HCT116 (cell line): Measurements from ENCODE around the gene HNF4A. TPM values are rescaled to one million over a fixed set of nuclear protein-coding genes. Genes with fewer than 3 reads are reported as not detected.

Experiments
- ATAC-seq: fragments of 200-7000 bp; cut with Tn5 transposase; 2 replicates; pipeline ENCODE4 v1.9.1; 2020; ENCODE audit warnings: mild to moderate bottlenecking, moderate library complexity
- BruUV-seq: library from RNA; stranded (reverse); fragments of 400-500 nt; replicated peaks from 2 replicates; lab custom pipeline; 2021; lab: Mats Ljungman, UMichigan
- CTCF ChIA-PET: fragments of 300-600 bp; sonication (Branson Sonifier 250); formaldehyde crosslinking; loops from one replicate; lab custom pipeline; 2021; ENCODE audit warnings: antibody characterized with exemption; lab: Charles Lee
- POLR2A ChIA-PET: fragments of 300-600, 350-600 bp; sonication (Branson Sonifier 250); formaldehyde crosslinking; loops from one replicate; lab custom pipeline; 2021; ENCODE audit warnings: antibody characterized with exemption; lab: Charles Lee
- RAD21 ChIA-PET, 2 experiments: fragments of 300-600 bp; sonication (Branson Sonifier 250); formaldehyde crosslinking; loops; one replicate each; lab custom pipeline; 2023; ENCODE audit warnings: low total read pairs in 2 of 2; ENCODE audit not compliant: uncharacterized antibody in 2 of 2, unreplicated experiment in 2 of 2, low non-redundant PET in 1 of 2; lab: Charles Lee
- DNase-seq: peaks from one replicate; pipeline ENCODE4 v3.0.0-alpha.2; 2010; ENCODE audit warnings: low read depth, low spot score
- H2AFZ ChIP-seq: fragments of 200-600 bp; shearing (Covaris generic), sonication (generic); 2 replicates; pipeline ENCODE4 v1.6.1; 2017; ENCODE audit warnings: low read depth, mixed run types, mixed read lengths, antibody characterized with exemption, low read length; ENCODE audit not compliant: poor library complexity, severe bottlenecking
- H3K27ac ChIP-seq: 2 replicates; pipeline ENCODE4 v1.5.1; 2012; ENCODE audit warnings: low read depth, low read length
- H3K27me3 ChIP-seq: fragments of 200-600 bp; sonication (generic); 2 replicates; pipeline ENCODE4 v1.6.1; 2016; ENCODE audit warnings: mixed run types, low read length, mixed read lengths; ENCODE audit not compliant: insufficient read depth
- H3K36me3 ChIP-seq, 2 experiments: fragments of 200-500 bp in 1 of 2; fragments of 200-600 bp in 1 of 2; sonication (Bioruptor generic) in 1 of 2; sonication (generic) in 1 of 2; 2 replicates each; pipeline versions ENCODE4 v1.5.1 to v1.6.1; 2014 to 2016; ENCODE audit warnings: low read length in 2 of 2, inconsistent platforms in 1 of 2, mixed read lengths in 1 of 2, mixed run types in 1 of 2; ENCODE audit not compliant: insufficient read depth in 2 of 2, control insufficient read depth in 1 of 2
- H3K4me1 ChIP-seq, 2 experiments: fragments of 200-600 bp in 1 of 2; sonication (generic) in 1 of 2; 2 replicates each; pipeline versions ENCODE4 v1.5.1 to v1.6.1; 2012 to 2017; ENCODE audit warnings: low read length in 2 of 2, inconsistent platforms in 1 of 2, mild to moderate bottlenecking in 1 of 2, mixed read lengths in 1 of 2, mixed run types in 1 of 2, moderate library complexity in 1 of 2; ENCODE audit not compliant: insufficient read depth in 2 of 2, control insufficient read depth in 1 of 2
- H3K4me2 ChIP-seq: fragments of 200-600 bp; sonication (generic); 2 replicates; pipeline ENCODE4 v1.6.1; 2017; ENCODE audit warnings: mixed run types, low read length, mixed read lengths
- H3K4me3 ChIP-seq, 2 experiments: fragments of 200-600 bp in 1 of 2; sonication (generic) in 1 of 2; replicated peaks in 1 of 2; 2 replicates each; pipeline ENCODE4 v1.5.1; 2011 to 2016; ENCODE audit warnings: low read length in 2 of 2, control low read depth in 1 of 2, low read depth in 1 of 2, mild to moderate bottlenecking in 1 of 2, mixed read lengths in 1 of 2, mixed run types in 1 of 2
- H3K79me2 ChIP-seq: fragments of 200-600 bp; sonication (generic); 2 replicates; pipeline ENCODE4 v1.6.1; 2017; ENCODE audit warnings: mild to moderate bottlenecking, mixed run types, low read length, moderate library complexity, mixed read lengths; ENCODE audit not compliant: insufficient read depth
- H3K9ac ChIP-seq: fragments of 200-600 bp; sonication (generic); 2 replicates; pipeline ENCODE4 v1.6.1; 2016; ENCODE audit warnings: low read length, mixed read lengths
- H3K9me2 ChIP-seq: fragments of 200-600 bp; sonication (generic), shearing (Covaris generic); 2 replicates; pipeline ENCODE4 v1.6.1; 2017; ENCODE audit warnings: mixed run types, mild to moderate bottlenecking, moderate library complexity; ENCODE audit not compliant: insufficient read depth
- H3K9me3 ChIP-seq, 2 experiments: fragments of 200-500 bp in 1 of 2; fragments of 200-600 bp in 1 of 2; sonication (Bioruptor generic) in 1 of 2; sonication (generic) in 1 of 2; 2 replicates each; pipeline ENCODE4 v1.6.1; 2014 to 2017; ENCODE audit warnings: low read length in 2 of 2, mixed read lengths in 2 of 2, inconsistent platforms in 1 of 2, low read depth in 1 of 2, mild to moderate bottlenecking in 1 of 2, mixed run types in 1 of 2, moderate library complexity in 1 of 2; ENCODE audit not compliant: control insufficient read depth in 1 of 2, insufficient read depth in 1 of 2
- H4K20me1 ChIP-seq: fragments of 200-600 bp; sonication (generic), shearing (Covaris generic); 2 replicates; pipeline ENCODE4 v1.6.1; 2017; ENCODE audit warnings: mixed run types, mild to moderate bottlenecking, moderate library complexity; ENCODE audit not compliant: insufficient read depth
- ATF3 ChIP-seq: IDR thresholded peaks from 2 replicates; pipeline ENCODE4 v1.6.1; 2012
- CEBPB ChIP-seq: IDR thresholded peaks from 2 replicates; pipeline ENCODE4 v1.6.1; 2012; ENCODE audit warnings: low read depth
- ELF1 ChIP-seq: IDR thresholded peaks from 2 replicates; pipeline ENCODE4 v1.6.1; 2012; ENCODE audit warnings: low read depth, borderline replicate concordance
- EZH2 ChIP-seq: fragments of 200-600 bp; sonication (generic); IDR thresholded peaks from 2 replicates; pipeline ENCODE4 v1.6.1; 2017; ENCODE audit warnings: antibody characterized with exemption, mixed run types
- EZH2phosphoT487 ChIP-seq: fragments of 200-600 bp; IDR thresholded peaks from 2 replicates; pipeline ENCODE4 v1.6.1; 2018; ENCODE audit warnings: antibody characterized with exemption, borderline replicate concordance
- FOSL1 ChIP-seq: IDR thresholded peaks from 2 replicates; pipeline ENCODE4 v1.6.1; 2012; ENCODE audit warnings: low read depth
- JUND ChIP-seq: IDR thresholded peaks from 2 replicates; pipeline ENCODE4 v1.6.1; 2012
- POLR2A ChIP-seq: IDR thresholded peaks from 2 replicates; pipeline ENCODE4 v1.7.0; 2011; ENCODE audit warnings: borderline replicate concordance; ENCODE audit not compliant: insufficient read depth, insufficient read length; ENCODE audit errors: extremely low read depth
- POLR2AphosphoS5 ChIP-seq: IDR thresholded peaks from 2 replicates; pipeline ENCODE4 v1.6.1; 2011; ENCODE audit warnings: mild to moderate bottlenecking, low read depth, low read length, moderate library complexity
- RAD21 ChIP-seq: IDR thresholded peaks from 2 replicates; pipeline ENCODE4 v1.6.1; 2012; ENCODE audit warnings: low read depth, mild to moderate bottlenecking
- REST ChIP-seq: IDR thresholded peaks from 2 replicates; pipeline ENCODE4 v1.6.1; 2012; ENCODE audit warnings: low read depth
- SIN3A ChIP-seq: IDR thresholded peaks from 2 replicates; pipeline ENCODE4 v1.6.1; 2012; ENCODE audit warnings: low read depth
- SP1 ChIP-seq: IDR thresholded peaks from 2 replicates; pipeline ENCODE4 v1.6.1; 2012; ENCODE audit warnings: low read depth
- TCF7L2 ChIP-seq: IDR thresholded peaks from 2 replicates; pipeline ENCODE4 v1.7.0; 2011; ENCODE audit warnings: borderline replicate concordance, inconsistent platforms; ENCODE audit not compliant: insufficient read depth, insufficient read length; ENCODE audit errors: extremely low read depth
- YY1 ChIP-seq: IDR thresholded peaks from 2 replicates; pipeline ENCODE4 v1.6.1; 2011; ENCODE audit warnings: low read length, low read depth, moderate library complexity, mild to moderate bottlenecking; ENCODE audit not compliant: insufficient replicate concordance; ENCODE audit errors: extremely low read depth
- ZBTB33 ChIP-seq: IDR thresholded peaks from 2 replicates; pipeline ENCODE4 v1.6.1; 2011; ENCODE audit warnings: mild to moderate bottlenecking, low read length, moderate library complexity; ENCODE audit not compliant: insufficient replicate concordance; ENCODE audit errors: extremely low read depth
- ZFX ChIP-seq: fragments of 450-650 bp; IDR thresholded peaks from 2 replicates; pipeline ENCODE4 v1.6.1; 2017
- ZNF274 ChIP-seq: fragments of 200-500 bp; sonication (Bioruptor generic); IDR thresholded peaks from 2 replicates; pipeline ENCODE4 v1.6.1; 2014; ENCODE audit warnings: mild to moderate bottlenecking, low read depth, low read length, inconsistent platforms
- intact Hi-C: fragments of 100-400 bp; cut with micrococcal nuclease; formaldehyde crosslinking; loops from 2 replicates; pipeline ENCODE4 v1.10.0; 2022
- total RNA-seq: library from RNA; stranded (reverse); gene quantifications from one replicate; pipeline ENCODE4 v1.2.1, GENCODE V29; 2021; ENCODE audit not compliant: unreplicated experiment

The HNF4A gene
- total RNA-seq, 1 experiment from 2014 or later, result 7.4 TPM

- Histone ChIP-seq H3K27ac (no peak overlapping the region), H4K20me1 (no peaks in the 10 kb centered on the region), H3K27me3 (no peaks in the 10 kb centered on the region), H3K9me3 (no peaks in the 10 kb centered on the region), H3K36me3 (no peaks in the 10 kb centered on the region), H2AFZ (no peak overlapping the region), H3K4me1 (no peaks in the 10 kb centered on the region), H3K9ac (no peak overlapping the region), H3K9me2 (no peaks in the 10 kb centered on the region), H3K79me2 (no peaks in the 10 kb centered on the region), H3K4me2 (no peak overlapping the region), H3K4me3 (no peak overlapping the region)
- ChIA-PET POLR2A (interaction anchor here (0.7 kb wide), 1 partner anchor 905 kb away, joined by 3 read pairs; no protein-coding TSS in a partner anchor), RAD21 (no interaction called here), CTCF (no interaction called here)
- no TSS peak for BruUV-seq
- intact Hi-C loops, result no loop called here
- DNase-seq, result no peak
- TF ChIP-seq SP1 (no peak), EZH2 (no peak), SIN3A (no peak), ZNF274 (no peak), YY1 (no peak), JUND (no peak), CEBPB (no peak), POLR2A (no peak), ZFX (no peak), ZBTB33 (no peak), ELF1 (no peak), FOSL1 (no peak), EZH2phosphoT487 (no peak), REST (no peak), RAD21 (no peak), TCF7L2 (no peak), ATF3 (no peak), POLR2AphosphoS5 (no peak)
- ATAC-seq, result no peak
Observed at GRCh38 chr20:44362466-44362940, 7.0 kb downstream of the HNF4A start.
